Mesodermal cell (in vitro differentiated cells): ENCODE data around the gene FOXP1.

ENCODE experiments used
- H3K27ac ChIP-seq: 2 replicates; pipeline ENCODE4 v1.7.0; 2013; ENCODE audit warnings: mild to moderate bottlenecking, low read depth, low read length, moderate library complexity; ENCODE audit not compliant: severe bottlenecking
- H3K36me3 ChIP-seq: 2 replicates; pipeline ENCODE4 v1.7.1; 2013; ENCODE audit warnings: mild to moderate bottlenecking, low read length, moderate library complexity; ENCODE audit not compliant: control insufficient read depth, insufficient read depth
- H3K4me1 ChIP-seq: one replicate; pipeline ENCODE4 v1.7.1; 2013; ENCODE audit warnings: mild to moderate bottlenecking, low read length; ENCODE audit not compliant: insufficient read depth, control insufficient read depth, poor library complexity, severe bottlenecking
- H3K4me3 ChIP-seq: 2 replicates; pipeline ENCODE4 v1.7.0; 2013; ENCODE audit warnings: low read length, control low read depth, mild to moderate bottlenecking; ENCODE audit not compliant: insufficient read depth, poor library complexity, severe bottlenecking; ENCODE audit errors: extremely low read depth
- H3K9me3 ChIP-seq: 2 replicates; pipeline ENCODE4 v1.7.1; 2013; ENCODE audit warnings: mild to moderate bottlenecking, low read length, moderate library complexity; ENCODE audit not compliant: control insufficient read depth
- WGBS, 2 experiments: methylation state at CpG; one replicate each; pipeline ENCODE4 v1.1.5; 2013; ENCODE audit warnings: missing lambda C conversion rate in 2 of 2; ENCODE audit not compliant: insufficient coverage in 2 of 2; 5-methylcytosine and 5-hydroxymethylcytosine counted together

The FOXP1 gene

GRCh38 chr3:71089271-71089847 lies 494.2 kb downstream of the FOXP1 start:
- Histone ChIP-seq H3K4me3 (no peak overlapping the region), H3K4me1 (peaks cover 13% of the 10 kb centered on the region), H3K36me3 (no peaks in the 10 kb centered on the region), H3K27ac (no peak overlapping the region), H3K9me3 (no peaks in the 10 kb centered on the region)
- 86 to 100% methylated on average over 1 of the region's 3 CpGs for WGBS, 2 experiments

GRCh38 chr3:71088742-71089141 lies 494.8 kb downstream of the FOXP1 start:
- Histone ChIP-seq H3K9me3 (no peaks in the 10 kb centered on the region), H3K4me1 (peaks cover 13% of the 10 kb centered on the region), H3K4me3 (no peak overlapping the region), H3K27ac (no peak overlapping the region), H3K36me3 (no peaks in the 10 kb centered on the region)
- no CpG with 5 or more reads among the region's 4 CpGs for WGBS, 2 experiments

GRCh38 chr3:71088019-71088708 lies 495.4 kb downstream of the FOXP1 start:
- Histone ChIP-seq H3K4me3 (no peak overlapping the region), H3K9me3 (no peaks in the 10 kb centered on the region), H3K36me3 (no peaks in the 10 kb centered on the region), H3K4me1 (peaks cover 13% of the 10 kb centered on the region), H3K27ac (no peak overlapping the region)
- WGBS, 2 experiments, result 88 to 93% methylated on average over 4 to 5 of the region's 8 CpGs

GRCh38 chr3:71087143-71088018 lies 496.1 kb downstream of the FOXP1 start:
- Histone ChIP-seq H3K4me3 (no peak overlapping the region), H3K9me3 (no peaks in the 10 kb centered on the region), H3K27ac (no peak overlapping the region), H3K4me1 (peaks cover 13% of the 10 kb centered on the region), H3K36me3 (no peaks in the 10 kb centered on the region)
- WGBS, 2 experiments, result 92 to 94% methylated on average over 7 to 8 of the region's 9 CpGs

GRCh38 chr3:71086777-71087142 lies 496.8 kb downstream of the FOXP1 start:
- no peaks in the 10 kb centered on the region for H3K36me3 ChIP-seq
- WGBS, 2 experiments, result 90 to 91% methylated on average over 2 to 3 of the region's 4 CpGs
- H3K9me3 ChIP-seq, result no peaks in the 10 kb centered on the region
- H3K4me1 ChIP-seq, result peaks cover 13% of the 10 kb centered on the region
- H3K27ac ChIP-seq, result no peak overlapping the region
- H3K4me3 ChIP-seq, result no peak overlapping the region

GRCh38 chr3:71083726-71084131 lies 499.8 kb downstream of the FOXP1 start:
- Histone ChIP-seq H3K4me1 (peaks cover 13% of the 10 kb centered on the region), H3K27ac (no peak overlapping the region), H3K9me3 (no peaks in the 10 kb centered on the region), H3K36me3 (no peaks in the 10 kb centered on the region), H3K4me3 (no peak overlapping the region)
- 93 to 100% methylated on average over 2 to 3 of the region's 3 CpGs for WGBS, 2 experiments

- Histone ChIP-seq H3K9me3 (no peaks in the 10 kb centered on the region), H3K36me3 (no peaks in the 10 kb centered on the region), H3K4me1 (peaks cover 11% of the 10 kb centered on the region), H3K27ac (no peak overlapping the region), H3K4me3 (no peak overlapping the region)
- 95 to 100% methylated on average over 3 to 4 of the region's 5 CpGs for WGBS, 2 experiments
These were observed 500.7 kb downstream of the FOXP1 start for GRCh38 chr3:71082833-71083232.

GRCh38 chr3:71080517-71081083 lies 502.9 kb downstream of the FOXP1 start:
- WGBS, 2 experiments, result 91 to 97% methylated on average over 3 to 4 of the region's 4 CpGs
- Histone ChIP-seq H3K4me3 (no peak overlapping the region), H3K4me1 (no peaks in the 10 kb centered on the region)

GRCh38 chr3:71078723-71079525 lies 504.6 kb downstream of the FOXP1 start:
- WGBS, 2 experiments, result 89 to 93% methylated on average over 4 to 5 of the region's 8 CpGs
- Histone ChIP-seq H3K27ac (no peak overlapping the region), H3K36me3 (no peaks in the 10 kb centered on the region), H3K4me1 (no peaks in the 10 kb centered on the region), H3K4me3 (no peak overlapping the region), H3K9me3 (no peaks in the 10 kb centered on the region)

More at GRCh38 chr3:71080517-71081083, 502.9 kb downstream of the FOXP1 start:
- Histone ChIP-seq H3K27ac (no peak overlapping the region), H3K36me3 (no peaks in the 10 kb centered on the region), H3K9me3 (no peaks in the 10 kb centered on the region)

- Histone ChIP-seq H3K9me3 (no peaks in the 10 kb centered on the region), H3K4me3 (no peak overlapping the region), H3K27ac (no peak overlapping the region), H3K36me3 (no peaks in the 10 kb centered on the region), H3K4me1 (no peaks in the 10 kb centered on the region)
- no CpG with 5 or more reads among the region's 3 CpGs for WGBS, 2 experiments
These were observed 505.3 kb downstream of the FOXP1 start for GRCh38 chr3:71078199-71078598.
